ENCODE results near the gene MAP3K14.
A peak's percentile ranks its signal among the peaks of the same experiment; 100 is the strongest.

Gene MAP3K14

GRCh38 chr17:45313996-45314740, 2.7 kb downstream of the MAP3K14 start:
- no peaks in the 10 kb centered on the region for H3K9me3 ChIP-seq
- H3K36me3 ChIP-seq, result peaks cover 3% of the 10 kb centered on the region; the same call in 1 of the 2 replicates
- no peak for DNase-seq
- H3K27me3 ChIP-seq, result no peaks in the 10 kb centered on the region
- no peak for TF ChIP-seq CTCF (IDR thresholded peaks at IDR 0.05; ENCODE audit: low read depth, low read length)
- peaks cover 24% of the 10 kb centered on the region for H3K4me1 ChIP-seq
- H3K4me3 ChIP-seq (ENCODE audit: low read depth, low read length), result peak overlapping the region; percentile 84

DNA sequence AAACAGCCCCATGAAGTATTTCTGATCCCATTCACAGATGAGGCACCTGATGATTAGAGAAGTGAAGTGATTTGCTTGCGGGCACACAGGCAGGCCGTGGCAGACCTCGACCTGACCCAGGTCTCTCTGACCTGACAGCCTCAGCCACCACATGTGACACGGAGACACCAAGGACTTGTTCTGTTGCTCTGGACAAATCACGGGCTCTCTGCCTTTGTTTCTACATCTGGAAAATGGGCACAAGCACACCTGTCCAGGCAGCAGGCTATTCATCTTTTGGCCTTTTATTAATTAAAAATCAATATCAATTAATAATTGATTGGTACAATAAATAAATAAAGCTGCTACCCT, 3.4 kb downstream of the MAP3K14 start:
- Histone ChIP-seq H3K27me3 (no peaks in the 10 kb centered on the region), H3K36me3 (peaks cover 5% of the 10 kb centered on the region; the same call in 1 of the 2 replicates), H3K4me1 (peaks cover 24% of the 10 kb centered on the region), H3K9me3 (no peaks in the 10 kb centered on the region), H3K4me3 (ENCODE audit: low read depth, low read length) (no peak overlapping the region)
- no peak for DNase-seq
- TF ChIP-seq CTCF (IDR thresholded peaks at IDR 0.05; ENCODE audit: low read depth, low read length), result no peak

GRCh38 chr17:45312477-45313420, 4.1 kb downstream of the MAP3K14 start:
- Histone ChIP-seq H3K4me1 (peaks cover 24% of the 10 kb centered on the region), H3K4me3 (ENCODE audit: low read depth, low read length) (no peak overlapping the region), H3K9me3 (no peaks in the 10 kb centered on the region), H3K36me3 (peaks cover 5% of the 10 kb centered on the region; the same call in 1 of the 2 replicates), H3K27me3 (no peaks in the 10 kb centered on the region)
- DNase-seq, result no peak
- no peak for TF ChIP-seq CTCF (IDR thresholded peaks at IDR 0.05; ENCODE audit: low read depth, low read length)

DNA sequence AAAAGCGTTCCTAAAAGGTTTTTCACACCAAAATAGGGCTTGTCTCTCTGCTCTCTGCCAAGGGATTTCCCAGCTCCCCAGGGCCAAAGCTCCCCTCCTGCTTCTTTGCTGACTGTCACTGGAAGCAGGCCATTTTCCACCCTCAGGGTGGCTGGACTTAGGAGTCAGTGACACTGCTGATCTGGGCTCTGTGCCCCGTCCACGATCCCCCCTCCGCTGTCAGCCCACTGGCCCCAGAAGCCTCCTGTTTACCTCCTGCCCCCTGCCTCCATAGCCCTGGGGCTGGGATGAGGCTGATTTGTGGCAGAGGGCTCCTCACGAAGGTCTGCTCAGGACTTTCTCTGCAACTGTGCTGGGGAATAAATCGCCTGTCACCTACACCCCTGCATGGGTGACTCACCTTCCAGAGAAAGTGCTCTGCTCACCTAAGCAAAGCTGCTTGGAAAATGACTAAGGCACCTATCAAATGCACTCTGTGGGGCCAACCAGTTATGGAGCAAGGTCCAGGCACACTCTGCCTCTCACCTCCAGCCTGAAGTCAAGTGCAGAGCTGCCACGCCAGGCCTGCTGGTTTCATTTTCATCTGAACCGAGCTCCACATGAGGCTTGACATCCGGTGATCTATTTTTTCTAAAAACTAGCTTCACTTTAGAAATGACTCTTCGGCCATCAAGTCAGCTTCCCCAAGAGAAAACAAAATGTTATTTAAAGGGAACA, 4.9 kb downstream of the MAP3K14 start:
- peak; percentile 33 for DNase-seq
- no peak for TF ChIP-seq CTCF (IDR thresholded peaks at IDR 0.05; ENCODE audit: low read depth, low read length)
- Histone ChIP-seq H3K9me3 (no peaks in the 10 kb centered on the region), H3K27me3 (no peaks in the 10 kb centered on the region), H3K4me3 (ENCODE audit: low read depth, low read length) (no peak overlapping the region), H3K36me3 (peaks cover 5% of the 10 kb centered on the region; the same call in 1 of the 2 replicates), H3K4me1 (peaks cover 24% of the 10 kb centered on the region)

- Histone ChIP-seq H3K4me3 (ENCODE audit: low read depth, low read length) (no peak overlapping the region), H3K4me1 (peaks cover 24% of the 10 kb centered on the region), H3K9me3 (no peaks in the 10 kb centered on the region), H3K36me3 (peaks cover 5% of the 10 kb centered on the region; the same call in 1 of the 2 replicates), H3K27me3 (no peaks in the 10 kb centered on the region)
- TF ChIP-seq CTCF (IDR thresholded peaks at IDR 0.05; ENCODE audit: low read depth, low read length), result peak; percentile 68
- DNase-seq, result peak; percentile 37
Measured at GRCh38 chr17:45311401-45311759, 5.4 kb downstream of the MAP3K14 start.

Data from BE2C (cell line).